Measurements from ENCODE around the gene EXOC6B. TPM values are rescaled to one million over a fixed set of nuclear protein-coding genes. Genes with fewer than 3 reads are reported as not detected.

The EXOC6B gene
- total RNA-seq, 1 donor from 2014 or later = 104 TPM

GRCh38 chr2:72747344-72747743 is 78.5 kb downstream of the EXOC6B start:
- no peak for TF ChIP-seq CTCF (IDR thresholded peaks at IDR 0.05; ENCODE audit: unreplicated experiment)
- DNase-seq (ENCODE audit: low spot score in 2 of 2, unreplicated experiment in 2 of 2) = no peak
- Mint-ChIP-seq H3K4me3 (no peak overlapping the region), H3K4me1 (peaks cover 49% of the 10 kb centered on the region), H3K9me3 (no peaks in the 10 kb centered on the region), H3K36me3 (no peaks in the 10 kb centered on the region), H3K27me3 (ENCODE audit: low read depth) (no peaks in the 10 kb centered on the region), H3K27ac (peak overlapping the region; percentile 83)

- H3K4me1 Mint-ChIP-seq = peaks cover 49% of the 10 kb centered on the region
- H3K9me3 Mint-ChIP-seq = no peaks in the 10 kb centered on the region
- no peaks in the 10 kb centered on the region for H3K27me3 Mint-ChIP-seq (ENCODE audit: low read depth)
- H3K4me3 Mint-ChIP-seq = no peak overlapping the region
- H3K36me3 Mint-ChIP-seq = peaks cover 4% of the 10 kb centered on the region
- DNase-seq (ENCODE audit: low spot score in 2 of 2, unreplicated experiment in 2 of 2) = no peak
- peak overlapping the region; percentile 89 for H3K27ac Mint-ChIP-seq
- peak; percentile 70 for TF ChIP-seq CTCF (IDR thresholded peaks at IDR 0.05; ENCODE audit: unreplicated experiment)
These were observed 80.0 kb downstream of the EXOC6B start for GRCh38 chr2:72745679-72746368.

GRCh38 chr2:72744049-72744448 is 81.8 kb downstream of the EXOC6B start:
- Mint-ChIP-seq H3K27ac (peak overlapping the region; percentile 84), H3K36me3 (peaks cover 5% of the 10 kb centered on the region), H3K9me3 (no peaks in the 10 kb centered on the region), H3K4me1 (peaks cover 40% of the 10 kb centered on the region), H3K4me3 (no peak overlapping the region), H3K27me3 (ENCODE audit: low read depth) (no peaks in the 10 kb centered on the region)
- no peak for TF ChIP-seq CTCF (IDR thresholded peaks at IDR 0.05; ENCODE audit: unreplicated experiment)
- DNase-seq (ENCODE audit: low spot score in 2 of 2, unreplicated experiment in 2 of 2) = no peak

GRCh38 chr2:72743481-72743880 is 82.4 kb downstream of the EXOC6B start:
- no peak for TF ChIP-seq CTCF (IDR thresholded peaks at IDR 0.05; ENCODE audit: unreplicated experiment)
- DNase-seq (ENCODE audit: low spot score in 2 of 2, unreplicated experiment in 2 of 2) = no peak
- Mint-ChIP-seq H3K36me3 (peaks cover 9% of the 10 kb centered on the region), H3K27ac (no peak overlapping the region), H3K4me3 (no peak overlapping the region), H3K27me3 (ENCODE audit: low read depth) (no peaks in the 10 kb centered on the region), H3K9me3 (no peaks in the 10 kb centered on the region), H3K4me1 (peaks cover 38% of the 10 kb centered on the region)

- no peak for TF ChIP-seq CTCF (IDR thresholded peaks at IDR 0.05; ENCODE audit: unreplicated experiment)
- Mint-ChIP-seq H3K9me3 (peaks cover 3% of the 10 kb centered on the region), H3K27me3 (ENCODE audit: low read depth) (no peaks in the 10 kb centered on the region), H3K36me3 (peaks cover 27% of the 10 kb centered on the region), H3K27ac (no peak overlapping the region), H3K4me3 (no peak overlapping the region), H3K4me1 (no peaks in the 10 kb centered on the region)
- DNase-seq (ENCODE audit: low spot score in 2 of 2, unreplicated experiment in 2 of 2) = no peak
These were observed 87.7 kb downstream of the EXOC6B start for GRCh38 chr2:72738096-72738495.
